ENCODE data around the gene ADAM12.

ADAM12 gene

GRCh38 chr10:126146771-126147170 lies 241.5 kb downstream of the ADAM12 start:
- no peak overlapping the region for H3K4me3 ChIP-seq (ENCODE audit: low read depth, low read length)
- TF ChIP-seq CTCF (IDR thresholded peaks at IDR 0.05; ENCODE audit: low read depth, low read length, missing control alignments), result no peak

GRCh38 chr10:126143117-126143516 lies 245.2 kb downstream of the ADAM12 start:
- H3K4me3 ChIP-seq (ENCODE audit: low read depth, low read length), result no peak overlapping the region
- no peak for DNase-seq (ENCODE audit: low read depth)

More at GRCh38 chr10:126146771-126147170, 241.5 kb downstream of the ADAM12 start:
- no peak for DNase-seq (ENCODE audit: low read depth)

GRCh38 chr10:126140746-126141273 lies 247.5 kb downstream of the ADAM12 start:
- no peak for TF ChIP-seq CTCF (IDR thresholded peaks at IDR 0.05; ENCODE audit: low read depth, low read length, missing control alignments)
- no peak for DNase-seq (ENCODE audit: low read depth)

More at GRCh38 chr10:126143117-126143516, 245.2 kb downstream of the ADAM12 start:
- no peak for TF ChIP-seq CTCF (IDR thresholded peaks at IDR 0.05; ENCODE audit: low read depth, low read length, missing control alignments)

GRCh38 chr10:126137562-126138221 lies 250.6 kb downstream of the ADAM12 start:
- no peak overlapping the region for H3K4me3 ChIP-seq (ENCODE audit: low read depth, low read length)
- DNase-seq (ENCODE audit: low read depth), result no peak
- TF ChIP-seq CTCF (IDR thresholded peaks at IDR 0.05; ENCODE audit: low read depth, low read length, missing control alignments), result no peak

More at GRCh38 chr10:126140746-126141273, 247.5 kb downstream of the ADAM12 start:
- H3K4me3 ChIP-seq (ENCODE audit: low read depth, low read length), result no peak overlapping the region

GRCh38 chr10:126135941-126136595 lies 252.2 kb downstream of the ADAM12 start:
- no peak overlapping the region for H3K4me3 ChIP-seq (ENCODE audit: low read depth, low read length)
- no peak for DNase-seq (ENCODE audit: low read depth)
- no peak for TF ChIP-seq CTCF (IDR thresholded peaks at IDR 0.05; ENCODE audit: low read depth, low read length, missing control alignments)

GRCh38 chr10:126135177-126135576 lies 253.1 kb downstream of the ADAM12 start:
- no peak for TF ChIP-seq CTCF (IDR thresholded peaks at IDR 0.05; ENCODE audit: low read depth, low read length, missing control alignments)
- H3K4me3 ChIP-seq (ENCODE audit: low read depth, low read length), result no peak overlapping the region
- no peak for DNase-seq (ENCODE audit: low read depth)
